Caki2 (cell line): ENCODE measurements around the gene SORCS2. TPM values are rescaled to one million over a fixed set of nuclear protein-coding genes. Genes with fewer than 3 reads are reported as not detected.
A peak's percentile ranks its signal among the peaks of the same experiment; 100 is the strongest.

Source experiments
- DNase-seq: peaks from one replicate; pipeline ENCODE4 v3.0.0-alpha.2; 2015; ENCODE audit warnings: low read depth
- in situ Hi-C: cut with HindIII; loops from 2 replicates; pipeline ENCODE4 v1.10.0; 2016; ENCODE audit warnings: low sequenced_read_pairs, low pct_unique_long_range_greater_than_20kb, mixed read lengths
- total RNA-seq: library from RNA; depleted of rRNA; stranded (reverse); fragments of >200 nt; shearing (Covaris generic); gene quantifications from 2 replicates; pipeline ENCODE4 v1.2.3, GENCODE V29; 2014; ENCODE audit warnings: low replicate concordance

The SORCS2 gene
- total RNA-seq, 1 experiment from 2014 or later, result 1.4 TPM

DNA sequence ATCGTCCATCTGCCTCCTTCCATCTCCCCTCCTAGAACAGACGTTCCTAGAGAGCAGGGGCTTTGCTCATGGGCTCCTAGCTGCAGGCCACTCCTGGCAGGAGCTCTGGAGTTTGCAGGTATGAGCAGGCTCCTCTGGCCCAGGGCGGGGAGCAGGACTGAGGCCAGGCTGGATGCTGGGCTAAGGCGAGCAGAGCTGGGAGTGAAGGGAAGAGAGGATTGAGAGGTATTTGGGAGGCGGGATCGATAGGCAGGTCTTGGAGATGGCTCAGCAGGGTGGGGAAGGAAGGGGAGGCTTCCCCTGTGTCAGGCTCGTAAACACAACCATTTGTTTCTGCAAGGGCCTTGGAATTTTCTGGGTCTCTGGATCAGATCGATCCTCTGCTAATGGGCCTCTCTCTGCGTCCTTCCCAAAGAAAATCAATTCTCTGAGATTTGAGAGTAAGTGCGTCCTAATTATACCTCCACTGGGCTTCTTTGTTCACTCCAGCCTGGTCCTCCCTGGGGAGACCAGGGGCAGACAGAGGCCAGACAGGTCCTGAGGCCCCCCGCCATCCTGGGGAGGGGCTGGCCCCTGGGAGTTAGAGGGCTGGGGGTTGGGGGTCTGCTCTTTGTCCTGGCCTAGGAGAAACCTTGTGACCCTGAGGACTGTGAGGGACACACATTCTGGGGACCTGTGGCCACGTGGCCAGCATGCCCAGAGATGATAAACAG is 337.2 kb downstream of the SORCS2 start:
- no peak for DNase-seq
- in situ Hi-C loops, result no loop called here

DNA sequence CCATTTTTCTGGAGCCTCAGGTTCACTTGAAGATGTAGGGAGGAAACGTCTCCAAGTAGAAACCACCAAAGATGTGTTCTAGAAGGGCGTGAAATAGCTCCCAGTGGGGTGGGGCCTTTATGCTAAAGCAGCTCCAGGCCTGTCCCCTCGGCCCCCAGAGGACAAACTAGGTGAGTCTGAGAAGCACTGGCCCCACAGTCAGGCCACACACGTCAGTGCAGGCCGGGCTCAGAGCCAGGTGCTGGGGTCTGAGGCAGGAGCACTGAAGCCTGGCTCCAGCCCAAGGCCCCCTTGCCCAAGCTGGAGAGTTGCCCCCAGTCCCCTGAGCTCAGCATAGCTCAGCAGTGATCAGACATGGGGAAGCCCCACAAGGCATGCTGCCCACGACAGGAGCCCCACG is 337.7 kb downstream of the SORCS2 start:
- no peak for DNase-seq
- in situ Hi-C loops, result no loop called here

DNA sequence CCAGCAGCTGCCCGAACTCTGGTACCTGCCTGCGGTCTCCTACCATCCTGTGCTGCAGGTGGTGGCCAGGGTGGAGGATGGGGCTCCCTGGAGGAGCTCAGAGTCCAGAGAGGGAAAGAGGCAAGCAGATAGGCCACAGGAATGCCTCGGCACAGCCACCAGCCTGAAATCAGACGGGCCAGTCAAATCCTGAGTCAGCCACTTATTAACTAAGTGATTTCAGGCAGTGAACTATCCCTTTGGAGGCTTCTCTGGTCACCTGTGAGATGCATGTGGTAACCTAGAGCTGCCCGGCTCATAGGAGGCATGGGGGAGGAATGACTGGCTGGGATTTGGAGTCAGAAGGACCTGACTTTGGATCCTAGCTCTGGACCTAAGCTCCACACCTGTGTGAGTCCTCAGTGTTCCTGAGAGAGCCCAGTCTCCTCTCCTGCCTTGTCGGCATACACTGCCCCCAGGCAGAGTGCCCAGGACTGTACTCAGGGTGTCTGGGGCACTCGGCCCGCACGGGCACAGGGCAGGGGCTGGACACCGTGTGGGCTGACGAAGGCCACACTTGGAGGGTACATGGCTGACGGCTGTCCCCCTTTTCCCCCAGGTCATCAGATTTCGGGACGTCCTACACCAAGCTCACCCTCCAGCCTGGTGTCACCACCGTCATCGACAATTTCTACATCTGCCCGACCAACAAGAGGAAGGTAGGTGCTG is 338.7 kb downstream of the SORCS2 start:
- in situ Hi-C loops, result no loop called here
- DNase-seq, result no peak

DNA sequence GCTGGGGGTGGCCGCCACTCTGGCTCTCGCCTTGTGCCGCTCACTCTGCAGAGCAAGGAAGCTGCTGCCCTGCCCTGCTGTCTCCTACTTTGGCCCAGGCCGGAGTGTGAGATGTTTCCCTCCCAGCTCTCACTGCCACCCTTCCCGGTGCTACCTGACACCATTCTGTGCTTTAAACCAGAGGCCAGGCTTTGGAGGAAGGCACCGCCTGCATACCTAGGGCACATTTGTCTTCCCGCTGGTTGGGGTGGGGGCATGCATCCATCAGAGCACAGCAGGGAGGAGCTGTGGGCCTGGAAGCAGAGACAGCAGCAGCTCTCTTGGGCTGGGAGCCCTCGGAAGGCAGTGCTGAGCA is 339.3 kb downstream of the SORCS2 start:
- in situ Hi-C loops, result no loop called here
- no peak for DNase-seq

DNA sequence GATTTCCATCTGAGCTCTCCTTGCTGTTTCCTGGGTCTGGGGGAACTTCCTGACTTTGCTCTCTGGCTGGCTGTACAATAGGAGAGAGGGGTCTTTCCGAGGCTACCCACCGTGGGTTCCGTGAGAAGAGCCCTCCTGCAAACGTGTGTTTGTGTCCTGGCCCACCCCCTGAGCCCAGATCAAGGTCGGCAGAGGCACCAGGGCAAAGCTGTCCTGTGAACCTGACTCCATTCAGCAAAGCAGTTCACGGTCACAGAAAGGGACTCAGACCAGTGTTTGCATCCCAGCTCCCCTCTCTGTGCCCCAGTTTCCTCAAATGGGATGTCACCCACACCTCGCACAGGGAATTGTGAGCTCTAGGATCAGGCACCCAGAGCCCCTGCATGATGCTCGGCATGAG is 339.7 kb downstream of the SORCS2 start:
- DNase-seq, result no peak
- in situ Hi-C loops, result no loop called here

DNA sequence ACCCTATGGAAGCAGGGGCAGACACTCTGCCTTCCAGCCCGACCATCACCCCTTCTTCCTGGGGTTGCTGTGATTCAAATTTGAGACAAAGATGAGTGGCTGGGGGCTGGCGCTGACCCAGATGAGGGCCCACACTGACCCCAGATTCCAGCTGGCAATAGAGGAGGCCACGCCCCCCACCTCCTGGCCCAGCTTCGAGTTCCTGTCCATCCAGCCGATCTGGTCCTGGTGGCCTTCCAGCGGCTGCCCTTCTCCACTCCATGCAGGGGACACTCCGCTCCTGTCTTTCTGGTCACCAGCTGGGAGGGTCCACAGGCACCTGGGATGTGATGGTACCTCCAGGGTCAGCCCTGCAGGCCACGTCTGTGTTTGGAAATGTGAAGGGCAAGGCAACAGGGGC is 340.9 kb downstream of the SORCS2 start:
- in situ Hi-C loops, result no loop called here

DNA sequence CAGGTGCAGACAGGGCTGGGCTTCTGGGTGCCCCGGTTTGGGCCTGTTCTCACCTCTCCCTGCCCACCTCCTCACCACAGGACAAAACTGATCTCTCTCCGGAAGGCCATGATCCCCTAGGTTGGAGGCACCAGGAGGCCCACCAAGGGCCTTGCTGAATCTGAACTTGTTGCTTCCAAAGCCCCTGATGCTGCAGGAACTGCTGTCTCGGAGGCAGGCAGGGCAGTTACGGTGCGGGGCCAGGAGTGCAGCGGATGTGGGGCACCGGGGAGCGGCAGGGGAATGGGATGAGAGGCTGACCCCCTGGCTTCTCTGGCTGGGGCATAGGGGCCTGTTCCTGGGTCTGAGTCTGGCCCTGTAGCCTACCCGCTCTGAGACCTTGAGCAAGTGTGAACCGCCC is 342.8 kb downstream of the SORCS2 start:
- in situ Hi-C loops, result no loop called here
- DNase-seq, result no peak

More for the DNA sequence above, 340.9 kb downstream of the SORCS2 start:
- no peak for DNase-seq

DNA sequence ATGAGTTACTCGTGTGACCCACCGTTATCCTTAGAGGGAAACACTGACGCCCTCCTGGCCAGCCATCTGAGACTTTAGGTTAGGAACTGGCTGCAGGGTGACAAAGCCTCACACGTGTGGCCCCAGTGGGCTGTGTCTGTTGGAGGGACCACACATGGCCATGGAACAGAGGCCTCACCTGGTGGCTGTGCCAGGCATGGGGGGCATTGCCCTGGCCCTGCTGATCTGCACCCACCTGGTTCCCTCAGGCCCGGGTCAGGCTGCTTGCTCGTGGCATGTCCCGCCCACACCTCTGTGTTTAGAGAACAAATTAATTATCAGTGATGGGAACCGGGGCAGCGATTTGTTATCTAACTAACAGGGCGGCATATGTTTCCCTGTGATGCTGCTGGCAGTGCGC is 343.3 kb downstream of the SORCS2 start:
- in situ Hi-C loops, result no loop called here
- DNase-seq, result no peak

DNA sequence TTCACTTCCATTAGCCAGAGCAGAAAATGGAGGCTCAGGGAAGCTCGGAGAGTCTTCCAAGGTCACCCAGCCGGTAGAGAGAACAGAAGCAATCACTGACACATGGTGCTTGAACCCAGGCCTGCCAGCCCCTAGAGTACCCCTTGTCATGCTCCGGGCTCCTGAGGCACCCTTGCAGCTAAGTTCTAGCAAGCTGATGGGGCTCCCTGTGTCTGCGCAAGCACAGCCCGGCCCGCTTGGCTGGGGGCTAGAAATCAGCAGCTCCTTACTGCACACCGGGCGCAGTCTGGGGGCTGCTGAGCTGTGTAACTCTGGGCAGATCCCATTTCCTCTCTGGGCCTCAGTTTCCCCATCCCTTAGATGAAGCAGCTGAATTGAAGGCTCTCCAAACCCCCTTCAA is 344.5 kb downstream of the SORCS2 start:
- no peak for DNase-seq
- in situ Hi-C loops, result no loop called here

DNA sequence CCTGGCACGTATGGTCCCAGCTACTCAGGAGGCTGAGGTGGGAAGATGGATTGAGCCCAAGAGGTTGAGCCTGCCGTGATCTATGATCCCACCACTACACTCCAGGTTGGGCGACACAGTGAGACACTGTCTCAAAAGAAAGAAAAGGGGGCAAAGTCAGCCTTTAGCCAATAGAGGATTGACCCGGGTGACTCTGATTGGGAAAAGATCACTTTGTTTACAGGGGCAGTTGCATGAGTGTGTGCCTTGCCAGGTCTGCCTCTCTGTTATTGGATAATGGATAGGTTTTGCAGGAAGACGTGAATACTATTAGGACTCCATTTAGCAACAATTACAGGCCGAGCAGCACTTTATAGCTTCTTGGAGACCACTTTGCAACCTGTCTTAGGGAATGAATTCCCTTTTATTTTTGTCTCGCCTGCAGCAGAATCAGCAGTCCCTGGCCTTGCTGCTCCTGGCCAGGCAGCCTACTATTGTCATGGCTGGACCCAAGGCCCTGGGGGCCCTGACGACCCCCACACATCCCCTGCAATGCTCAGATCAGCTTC is 345.6 kb downstream of the SORCS2 start:
- in situ Hi-C loops, result no loop called here
- no peak for DNase-seq

DNA sequence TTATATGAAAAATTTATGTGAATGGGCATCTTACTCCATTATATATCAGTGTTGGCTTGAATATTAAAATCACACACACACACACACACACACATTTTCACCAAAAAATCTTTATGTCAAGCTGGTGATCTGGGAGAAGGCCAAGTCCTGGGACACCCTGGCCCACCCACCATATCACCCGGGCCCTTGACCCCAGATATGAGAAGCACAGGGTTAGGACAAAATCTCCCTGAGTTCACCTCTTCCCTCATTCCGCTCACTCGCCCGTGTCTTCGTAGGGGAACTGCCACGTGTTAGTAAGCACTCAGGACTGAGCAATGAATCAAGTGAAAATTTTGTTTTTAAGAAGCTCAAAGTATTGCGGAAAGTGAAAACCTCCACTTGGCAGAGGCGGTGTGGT is 346.2 kb downstream of the SORCS2 start:
- in situ Hi-C loops, result no loop called here
- DNase-seq, result no peak

DNA sequence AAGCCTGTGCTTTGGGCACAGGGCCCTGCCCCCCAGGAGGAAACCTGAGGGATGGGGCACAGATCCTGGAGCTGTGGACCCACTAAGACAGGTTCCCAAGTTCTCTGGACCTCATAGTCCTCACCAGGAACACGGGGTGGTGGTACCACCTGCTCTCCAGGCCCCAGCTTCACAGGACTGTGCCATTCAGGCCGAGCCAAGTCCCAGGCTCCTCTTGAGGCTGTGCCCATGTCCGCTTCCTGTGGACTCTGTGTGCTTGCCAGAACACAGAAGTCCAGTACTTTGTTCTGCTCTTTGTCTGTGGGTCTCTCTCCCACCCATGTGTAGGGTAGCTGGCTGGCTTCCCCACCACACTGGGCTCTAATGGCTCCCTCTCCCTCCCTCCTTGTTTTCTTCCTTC is 346.8 kb downstream of the SORCS2 start:
- in situ Hi-C loops, result no loop called here
- peak; percentile 3 for DNase-seq

DNA sequence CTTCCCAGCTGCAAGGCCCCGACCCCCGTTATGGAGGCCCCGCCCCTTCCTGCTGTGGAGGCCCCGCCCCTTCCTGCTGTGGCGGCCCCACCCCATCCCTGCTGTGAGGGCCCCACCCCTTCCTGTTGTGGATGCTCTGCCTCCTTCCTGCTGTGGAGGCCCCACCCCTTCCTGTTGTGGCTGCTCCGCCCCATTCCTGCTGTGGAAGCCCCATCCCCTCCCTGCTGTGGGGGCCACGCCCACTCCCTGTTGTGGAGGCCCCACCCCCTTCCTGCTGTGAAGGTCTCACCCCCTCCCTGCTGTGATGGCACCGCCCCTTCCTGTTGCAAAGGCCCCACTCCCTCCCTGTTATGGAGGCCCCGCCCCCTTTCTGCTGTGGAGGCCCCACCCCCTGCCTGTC is 347.3 kb downstream of the SORCS2 start:
- in situ Hi-C loops, result no loop called here
- peak; percentile 94 for DNase-seq

DNA sequence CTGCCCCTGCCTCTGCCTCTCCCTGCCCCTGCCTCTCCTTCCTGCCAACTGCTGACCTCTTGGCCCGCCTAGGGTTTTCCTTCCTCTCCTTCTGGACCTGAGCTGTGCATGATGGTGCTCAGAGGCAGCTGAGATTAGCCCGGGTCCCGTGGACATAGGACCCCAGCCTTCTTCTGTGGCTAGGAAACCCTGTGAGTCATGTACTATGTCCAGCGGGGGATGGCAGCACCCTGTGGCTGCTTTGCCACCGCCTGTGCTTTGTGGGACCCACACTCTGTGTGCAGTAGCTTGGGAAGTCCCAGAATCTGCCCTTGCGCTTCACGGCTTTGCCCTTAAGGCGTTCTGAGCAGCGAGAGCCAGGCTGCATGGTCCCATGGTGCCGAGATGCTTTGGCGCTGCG is 347.9 kb downstream of the SORCS2 start:
- in situ Hi-C loops, result no loop called here
- DNase-seq, result peak; percentile 54

DNA sequence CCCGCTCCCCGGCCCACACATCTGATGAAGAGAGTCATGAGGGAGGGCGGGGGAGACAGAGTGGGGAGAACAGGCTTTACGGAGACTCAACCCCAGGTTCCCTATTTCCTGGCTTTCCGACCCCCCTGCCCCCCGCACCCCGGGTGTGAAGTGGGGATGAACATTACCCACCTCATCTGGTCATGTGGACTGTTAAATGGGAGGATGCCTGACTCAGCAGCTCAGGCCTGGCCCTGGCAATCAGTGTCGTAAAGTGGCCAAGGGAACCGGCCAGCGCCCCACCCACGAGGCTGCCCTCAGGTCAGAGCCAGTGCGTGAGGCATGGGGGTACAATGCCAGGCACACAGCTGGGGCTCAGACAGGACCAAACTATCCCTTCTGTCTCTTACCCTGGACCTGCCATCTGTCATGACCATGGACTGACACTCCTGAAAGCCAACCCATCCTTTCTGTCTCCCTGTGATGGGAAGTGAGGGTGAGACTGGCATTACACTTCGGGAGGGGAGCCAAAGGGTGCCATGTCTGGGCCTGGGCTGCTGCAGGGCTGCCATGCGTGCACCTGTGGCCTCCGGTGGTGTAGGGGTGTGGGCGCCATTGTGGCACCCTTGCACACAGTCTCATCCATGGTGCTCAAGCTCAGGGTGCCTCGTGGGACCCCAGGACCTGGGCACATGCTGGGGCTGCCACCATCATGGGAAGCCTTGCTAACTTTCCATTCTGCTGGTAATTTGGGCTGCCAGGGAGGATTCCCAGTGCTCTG is 348.5 kb downstream of the SORCS2 start:
- in situ Hi-C loops, result no loop called here
- DNase-seq, result no peak

DNA sequence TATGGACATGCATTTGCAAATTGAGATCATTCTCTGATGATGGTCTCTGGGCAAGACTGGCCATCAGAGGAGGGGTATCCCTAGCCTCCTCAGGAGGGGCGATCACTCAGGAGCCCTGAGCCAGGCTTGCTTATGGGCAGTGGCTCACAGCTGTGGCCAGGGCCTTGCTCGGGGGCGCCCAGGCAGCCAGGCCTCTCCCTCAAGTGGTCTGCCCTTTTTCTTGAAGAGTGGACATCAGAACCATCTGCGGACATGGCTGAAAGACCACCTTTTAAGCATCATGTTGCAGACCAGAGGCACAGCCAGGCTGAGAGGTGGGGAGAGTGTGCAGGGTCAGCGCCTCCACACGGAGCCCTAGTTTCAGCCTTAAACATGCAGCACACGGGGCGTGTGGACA is 349.1 kb downstream of the SORCS2 start:
- no peak for DNase-seq
- in situ Hi-C loops, result no loop called here

DNA sequence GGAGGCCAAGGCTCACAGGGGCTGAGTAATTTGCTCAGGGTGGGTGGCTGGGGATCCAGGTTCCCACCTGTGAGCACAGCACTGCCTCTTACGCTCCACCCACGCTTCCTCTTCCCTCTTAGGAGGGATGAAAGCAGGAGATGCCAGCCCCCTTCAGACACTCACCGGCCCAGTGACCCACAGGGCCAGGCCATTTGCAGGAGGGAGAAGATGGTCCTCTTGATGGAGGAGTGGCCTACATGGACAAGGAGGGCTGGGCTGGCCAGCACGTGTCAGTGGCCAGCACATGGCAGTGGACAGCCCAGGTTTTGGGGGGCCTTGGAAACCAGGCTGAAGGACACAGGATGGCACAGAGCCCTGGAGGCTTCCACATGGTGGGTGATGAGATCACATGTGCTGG is 350.4 kb downstream of the SORCS2 start:
- in situ Hi-C loops, result no loop called here
- DNase-seq, result no peak

DNA sequence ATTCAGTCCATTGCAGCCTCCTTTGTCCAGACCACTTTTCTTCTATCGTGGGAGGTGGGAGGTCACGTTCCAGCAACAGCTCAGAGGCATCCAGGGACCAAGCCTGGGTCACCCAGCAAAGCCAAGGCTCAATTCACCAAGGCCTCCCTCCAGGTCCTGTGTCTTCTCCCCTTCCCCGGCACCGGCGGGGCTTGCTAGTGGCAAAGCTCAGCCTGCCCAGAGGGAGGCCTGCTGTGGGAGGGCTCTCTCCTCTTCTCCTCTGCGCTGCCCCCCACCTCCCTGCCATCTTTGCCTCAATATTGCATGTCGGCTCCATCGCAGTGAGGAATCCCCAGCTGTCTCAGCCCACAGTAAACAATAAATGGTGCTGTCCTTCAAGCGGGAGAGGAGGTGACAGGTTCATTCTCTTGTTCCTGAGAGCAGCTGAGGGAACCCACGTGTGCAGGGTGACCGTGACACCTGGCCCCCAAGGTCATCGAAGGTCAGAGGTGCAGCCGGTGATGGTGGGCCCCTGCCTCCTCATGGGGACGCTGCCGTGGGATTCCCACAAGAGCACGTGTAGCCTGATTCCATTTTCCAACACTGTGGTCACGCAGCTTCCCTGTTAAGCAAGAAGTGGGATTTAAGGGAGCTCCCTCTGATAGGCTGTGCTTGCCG is 353.9 kb downstream of the SORCS2 start:
- DNase-seq, result no peak
- in situ Hi-C loops, result no loop called here
